ENCODE data around the gene LTO1. TPM values are rescaled to one million over a fixed set of nuclear protein-coding genes. Genes with fewer than 3 reads are reported as not detected.

LTO1 gene
- total and polyA plus RNA-seq, 10 donors: 17.5 to 41.4 (median 31.0) TPM

DNA sequence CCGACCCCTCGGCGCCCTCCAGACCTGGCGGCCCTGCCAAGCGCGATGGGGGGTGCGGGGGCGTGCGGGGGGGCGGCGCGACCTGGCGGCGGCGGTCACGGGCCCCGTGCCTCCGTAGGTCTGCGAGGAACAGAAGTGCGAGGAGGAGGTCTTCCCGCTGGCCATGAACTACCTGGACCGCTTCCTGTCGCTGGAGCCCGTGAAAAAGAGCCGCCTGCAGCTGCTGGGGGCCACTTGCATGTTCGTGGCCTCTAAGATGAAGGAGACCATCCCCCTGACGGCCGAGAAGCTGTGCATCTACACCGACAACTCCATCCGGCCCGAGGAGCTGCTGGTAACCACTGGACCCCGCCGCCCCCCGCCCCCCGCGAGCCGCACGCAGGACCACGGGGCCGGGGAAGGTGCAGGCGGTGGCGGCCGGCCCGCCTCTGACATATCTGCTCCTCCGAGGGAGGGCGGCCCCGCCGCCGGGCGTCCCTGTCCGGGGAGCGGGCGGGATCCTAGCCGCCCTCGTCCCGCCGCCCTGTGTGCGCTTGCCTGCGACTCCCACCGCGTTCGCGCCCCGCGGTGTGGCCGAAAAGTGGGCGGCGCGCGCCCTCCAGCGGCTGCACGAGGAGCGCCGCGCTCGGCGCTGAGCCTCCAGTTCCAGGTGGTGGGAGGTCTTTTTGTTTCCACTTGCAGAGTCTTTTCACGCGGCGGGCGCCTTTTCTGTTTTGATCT, 32.1 kb downstream of the LTO1 start:
- peak; percentile 96 for DNase-seq
- H3K4me1 ChIP-seq: peaks cover 40 to 98% (median 70%) of the 10 kb centered on the region in 6 donors
- peak overlapping the region; percentile 68 to 99 (median 92) for H3K4me3 ChIP-seq
- H3K36me3 ChIP-seq: peaks cover 0 to 48% (median 2%) of the 10 kb centered on the region in 6 donors
- no peaks in the 10 kb centered on the region for H3K9me3 ChIP-seq
- 1% methylated on average over 38 to 81 of the region's 81 CpGs for WGBS, 5 donors
- peaks cover 0 to 60% (median 28%) of the 10 kb centered on the region in 7 donors for H3K27me3 ChIP-seq (replicated peaks in 1 of 7)
- intact Hi-C loops (cut with DNase I; ENCODE audit: low total_unique reads): loop anchor here (2.0 to 5.0 kb wide), 2 partner anchors 351 to 542 kb away; partner anchors contain the start of gene MYEOV
- peak; percentile 64 to 80 (median 78) for TF ChIP-seq POLR2AphosphoS5 (IDR thresholded peaks at IDR 0.05)
- TF ChIP-seq POLR2A (IDR thresholded peaks at IDR 0.05): no peak
- TF ChIP-seq, protein P1, sequence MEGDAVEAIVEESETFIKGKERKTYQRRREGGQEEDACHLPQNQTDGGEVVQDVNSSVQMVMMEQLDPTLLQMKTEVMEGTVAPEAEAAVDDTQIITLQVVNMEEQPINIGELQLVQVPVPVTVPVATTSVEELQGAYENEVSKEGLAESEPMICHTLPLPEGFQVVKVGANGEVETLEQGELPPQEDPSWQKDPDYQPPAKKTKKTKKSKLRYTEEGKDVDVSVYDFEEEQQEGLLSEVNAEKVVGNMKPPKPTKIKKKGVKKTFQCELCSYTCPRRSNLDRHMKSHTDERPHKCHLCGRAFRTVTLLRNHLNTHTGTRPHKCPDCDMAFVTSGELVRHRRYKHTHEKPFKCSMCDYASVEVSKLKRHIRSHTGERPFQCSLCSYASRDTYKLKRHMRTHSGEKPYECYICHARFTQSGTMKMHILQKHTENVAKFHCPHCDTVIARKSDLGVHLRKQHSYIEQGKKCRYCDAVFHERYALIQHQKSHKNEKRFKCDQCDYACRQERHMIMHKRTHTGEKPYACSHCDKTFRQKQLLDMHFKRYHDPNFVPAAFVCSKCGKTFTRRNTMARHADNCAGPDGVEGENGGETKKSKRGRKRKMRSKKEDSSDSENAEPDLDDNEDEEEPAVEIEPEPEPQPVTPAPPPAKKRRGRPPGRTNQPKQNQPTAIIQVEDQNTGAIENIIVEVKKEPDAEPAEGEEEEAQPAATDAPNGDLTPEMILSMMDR (IDR thresholded peaks at IDR 0.05 in 8 of 11, conservative IDR thresholded peaks at IDR 0.05 in 3 of 11): peak; percentile 70 to 98 (median 95)
- peak overlapping the region; percentile 66 to 89 (median 86) for H3K27ac ChIP-seq

DNA sequence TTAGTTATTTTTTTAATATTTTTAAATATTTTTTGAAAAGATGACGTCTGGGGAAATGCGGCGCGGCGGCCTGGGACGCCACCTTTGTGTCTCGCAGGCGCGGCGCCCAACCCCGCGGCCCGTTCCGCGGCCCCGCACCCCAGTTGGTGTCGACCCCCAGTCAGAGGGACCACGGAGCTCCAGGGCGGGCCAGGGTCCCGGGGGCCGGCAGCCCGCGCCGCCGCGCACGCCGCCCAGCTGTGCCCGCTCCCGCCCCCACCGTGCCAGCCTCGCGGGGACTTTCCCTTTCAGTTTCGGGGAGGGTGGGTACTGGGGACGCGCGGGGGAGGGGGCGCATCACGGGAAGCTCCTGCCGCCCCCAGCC, 32.6 kb downstream of the LTO1 start:
- peak; percentile 90 for DNase-seq
- 0 to 1% (median 0%) methylated on average over 6 to 40 of the region's 40 CpGs for WGBS, 5 donors
- H3K4me3 ChIP-seq: peak overlapping the region; percentile 68 to 99 (median 92)
- peaks cover 40 to 98% (median 70%) of the 10 kb centered on the region in 6 donors for H3K4me1 ChIP-seq
- H3K27ac ChIP-seq: peak overlapping the region; percentile 66 to 89 (median 86)
- intact Hi-C loops (cut with DNase I; ENCODE audit: low total_unique reads): loop anchor here (2.0 to 5.0 kb wide), 2 partner anchors 350 to 542 kb away; partner anchors contain the start of gene MYEOV
- peaks cover 0 to 43% (median 1%) of the 10 kb centered on the region in 6 donors for H3K36me3 ChIP-seq
- H3K9me3 ChIP-seq: no peaks in the 10 kb centered on the region
- peaks cover 0 to 66% (median 34%) of the 10 kb centered on the region in 7 donors for H3K27me3 ChIP-seq (replicated peaks in 1 of 7)
- TF ChIP-seq, protein P1 (IDR thresholded peaks at IDR 0.05 in 8 of 11, conservative IDR thresholded peaks at IDR 0.05 in 3 of 11): no peak
- TF ChIP-seq POLR2A (IDR thresholded peaks at IDR 0.05): no peak
- TF ChIP-seq POLR2AphosphoS5 (IDR thresholded peaks at IDR 0.05): peak in 2 of 3 donors; percentile 9 to 35

DNA sequence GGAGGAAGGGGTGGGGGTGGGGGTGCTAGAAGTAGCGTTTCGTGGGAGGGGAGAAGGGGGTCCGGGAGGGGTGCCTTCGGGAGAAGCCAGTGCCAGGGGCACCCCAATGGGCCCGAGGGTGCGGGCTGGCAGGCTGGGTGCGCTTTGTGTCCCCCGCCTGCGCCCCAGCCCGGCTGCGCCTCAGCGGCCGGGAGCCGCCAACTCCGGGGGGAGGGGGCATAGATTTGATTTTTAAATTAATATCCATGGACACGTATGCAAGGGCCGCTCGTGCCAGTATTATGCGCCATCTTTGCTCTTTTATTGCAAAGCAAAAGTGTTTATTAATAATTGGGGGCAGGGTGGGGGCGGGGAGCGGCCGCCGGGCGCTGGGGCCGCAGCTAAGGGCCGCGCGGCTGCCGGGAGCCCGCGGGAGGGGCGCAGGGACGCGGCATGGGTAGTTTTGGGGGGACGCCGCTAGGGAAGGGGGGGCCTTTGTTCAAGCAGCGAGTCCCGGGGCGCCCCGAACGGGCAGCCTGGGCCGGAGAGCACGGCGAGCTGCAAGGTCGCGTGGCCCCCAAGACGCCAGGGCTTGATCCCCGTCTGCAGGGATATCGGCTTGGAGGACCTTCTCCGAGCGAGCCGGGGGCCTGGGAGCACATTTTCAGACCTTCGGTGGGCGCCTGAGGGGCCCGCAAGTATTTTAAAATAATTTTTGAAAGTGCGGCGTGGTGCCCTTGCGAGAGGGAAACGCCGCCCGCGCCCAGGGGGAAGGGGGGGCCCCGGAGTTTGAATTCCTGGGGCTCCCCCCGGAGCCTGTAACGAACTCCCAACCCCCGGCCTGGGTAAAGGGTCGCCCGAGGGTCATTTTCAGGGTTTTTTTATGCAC, 33.2 kb downstream of the LTO1 start:
- Histone ChIP-seq H3K4me1 (peaks cover 43 to 98% (median 72%) of the 10 kb centered on the region in 6 donors), H3K36me3 (peaks cover 0 to 37% (median 1%) of the 10 kb centered on the region in 6 donors)
- DNase-seq: peak; percentile 79

More for the DNA sequence above, 33.2 kb downstream of the LTO1 start:
- peak overlapping the region; percentile 68 to 99 (median 92) for H3K4me3 ChIP-seq
- intact Hi-C loops (cut with DNase I; ENCODE audit: low total_unique reads): loop anchor here (2.0 to 5.0 kb wide), 2 partner anchors 350 to 541 kb away; partner anchors contain the start of gene MYEOV
- no peaks in the 10 kb centered on the region for H3K9me3 ChIP-seq
- H3K27ac ChIP-seq: peak overlapping the region; percentile 66 to 89 (median 86)
- peaks cover 0 to 72% (median 40%) of the 10 kb centered on the region in 7 donors for H3K27me3 ChIP-seq (replicated peaks in 1 of 7)
- 1 to 2% (median 1%) methylated on average over 50 to 68 of the region's 68 CpGs for whole genome bisulfite sequencing, 5 donors
- TF ChIP-seq POLR2AphosphoS5 (IDR thresholded peaks at IDR 0.05) (no peak), POLR2A (IDR thresholded peaks at IDR 0.05) (no peak)
- TF ChIP-seq, protein P1 (IDR thresholded peaks at IDR 0.05 in 8 of 11, conservative IDR thresholded peaks at IDR 0.05 in 3 of 11): no peak

Measured in spleen (tissue), 11 donors.